Stimulated activated naive CD8-positive, alpha-beta T cell treated with anti-CD3 and anti-CD28 coated beads, Interleukin-15, Interleukin-2, amounts not matched to agents 100 ng/mL and 50 ng/mL, for 24 hours (primary cell): ENCODE measurements around the gene BIRC5.
A peak's percentile ranks its signal among the peaks of the same experiment; 100 is the strongest.
"Not testable (repeated sequence)": the region's sequence is repeated elsewhere in the genome, so short reads cannot be mapped to it uniquely, and the experiment has no call there.

Source experiments
- H3K27ac Mint-ChIP-seq: one replicate; pipeline ENCODE4 v1.8.0; 2021; ENCODE audit warnings: mild to moderate bottlenecking, mixed read lengths
- H3K27me3 Mint-ChIP-seq: one replicate; pipeline ENCODE4 v1.8.0; 2021; ENCODE audit warnings: mixed read lengths
- H3K36me3 Mint-ChIP-seq: one replicate; pipeline ENCODE4 v1.8.0; 2021; ENCODE audit warnings: low read depth, mixed read lengths
- H3K4me1 Mint-ChIP-seq: one replicate; pipeline ENCODE4 v1.8.0; 2021; ENCODE audit warnings: low read depth, mixed read lengths
- H3K4me3 Mint-ChIP-seq: one replicate; pipeline ENCODE4 v1.8.0; 2021; ENCODE audit warnings: mild to moderate bottlenecking, mixed read lengths
- H3K9me3 Mint-ChIP-seq: one replicate; pipeline ENCODE4 v1.8.0; 2021; ENCODE audit warnings: mixed read lengths

Gene BIRC5

DNA sequence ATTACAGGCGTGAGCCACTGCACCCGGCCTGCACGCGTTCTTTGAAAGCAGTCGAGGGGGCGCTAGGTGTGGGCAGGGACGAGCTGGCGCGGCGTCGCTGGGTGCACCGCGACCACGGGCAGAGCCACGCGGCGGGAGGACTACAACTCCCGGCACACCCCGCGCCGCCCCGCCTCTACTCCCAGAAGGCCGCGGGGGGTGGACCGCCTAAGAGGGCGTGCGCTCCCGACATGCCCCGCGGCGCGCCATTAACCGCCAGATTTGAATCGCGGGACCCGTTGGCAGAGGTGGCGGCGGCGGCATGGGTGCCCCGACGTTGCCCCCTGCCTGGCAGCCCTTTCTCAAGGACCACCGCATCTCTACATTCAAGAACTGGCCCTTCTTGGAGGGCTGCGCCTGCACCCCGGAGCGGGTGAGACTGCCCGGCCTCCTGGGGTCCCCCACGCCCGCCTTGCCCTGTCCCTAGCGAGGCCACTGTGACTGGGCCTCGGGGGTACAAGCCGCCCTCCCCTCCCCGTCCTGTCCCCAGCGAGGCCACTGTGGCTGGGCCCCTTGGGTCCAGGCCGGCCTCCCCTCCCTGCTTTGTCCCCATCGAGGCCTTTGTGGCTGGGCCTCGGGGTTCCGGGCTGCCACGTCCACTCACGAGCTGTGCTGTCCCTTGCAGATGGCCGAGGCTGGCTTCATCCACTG lies at the start of gene BIRC5:
BIRC5 (plus strand) TSS at position 238 of the 690 bp plus-strand sequence; CDS start at position 302, 64 bp downstream.
- Mint-ChIP-seq H3K4me3 (peak within 1 kb of the TSS; percentile 94), H3K27me3 (no peaks in the 10 kb centered on the region), H3K4me1 (peaks cover 6% of the 10 kb centered on the region), H3K9me3 (no peaks in the 10 kb centered on the region), H3K36me3 (peaks cover 22% of the 10 kb centered on the region), H3K27ac (peak within 1 kb of the TSS; percentile 87)

DNA sequence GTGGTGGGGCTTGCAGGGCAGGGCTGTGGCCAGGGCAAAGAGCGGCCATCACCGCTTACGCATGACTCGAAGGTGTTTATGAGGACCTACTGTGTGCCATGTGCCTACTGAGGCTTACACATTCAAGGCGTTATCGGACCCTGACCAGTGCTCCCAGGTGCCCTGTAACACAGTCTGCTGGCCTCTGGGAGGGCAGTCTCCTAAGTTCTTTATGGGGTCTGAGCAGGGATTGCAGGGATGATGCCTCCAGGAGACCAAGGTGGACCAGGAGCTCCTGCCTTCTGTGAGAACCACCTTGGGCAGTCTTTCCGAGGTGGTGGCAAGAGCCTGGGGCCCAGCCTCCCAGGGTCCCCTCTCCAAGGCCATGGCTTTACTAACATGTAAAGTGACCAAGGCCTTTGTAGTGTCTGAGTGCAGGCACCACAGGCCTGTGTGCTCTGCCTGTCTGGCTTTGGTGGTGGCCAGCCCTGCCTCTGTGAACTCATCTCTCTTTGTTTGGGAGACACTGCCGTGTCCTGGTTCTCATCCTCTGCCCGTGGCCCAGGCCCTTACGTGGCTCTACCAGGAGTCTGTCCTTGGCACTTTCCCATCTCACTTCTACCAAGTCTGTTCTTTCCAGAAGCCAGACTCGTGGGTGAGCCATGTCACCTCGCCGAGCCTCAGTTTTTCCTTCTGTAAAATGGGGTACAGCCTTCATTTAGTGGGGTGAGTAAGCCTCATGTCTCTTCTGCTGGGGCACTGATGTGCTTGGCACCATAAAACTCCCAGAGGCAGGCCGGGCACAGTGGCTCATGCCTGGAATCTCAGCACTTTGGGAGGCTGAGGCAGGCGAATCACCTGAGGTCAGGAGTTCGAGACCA lies 49.1 kb upstream of the BIRC5 start:
- H3K9me3 Mint-ChIP-seq: no peaks in the 10 kb centered on the region
- no peaks in the 10 kb centered on the region for H3K36me3 Mint-ChIP-seq
- peaks cover 15% of the 10 kb centered on the region for H3K4me1 Mint-ChIP-seq
- no peak overlapping the region for H3K27ac Mint-ChIP-seq
- H3K27me3 Mint-ChIP-seq: no peaks in the 10 kb centered on the region
- no peak overlapping the region for H3K4me3 Mint-ChIP-seq

DNA sequence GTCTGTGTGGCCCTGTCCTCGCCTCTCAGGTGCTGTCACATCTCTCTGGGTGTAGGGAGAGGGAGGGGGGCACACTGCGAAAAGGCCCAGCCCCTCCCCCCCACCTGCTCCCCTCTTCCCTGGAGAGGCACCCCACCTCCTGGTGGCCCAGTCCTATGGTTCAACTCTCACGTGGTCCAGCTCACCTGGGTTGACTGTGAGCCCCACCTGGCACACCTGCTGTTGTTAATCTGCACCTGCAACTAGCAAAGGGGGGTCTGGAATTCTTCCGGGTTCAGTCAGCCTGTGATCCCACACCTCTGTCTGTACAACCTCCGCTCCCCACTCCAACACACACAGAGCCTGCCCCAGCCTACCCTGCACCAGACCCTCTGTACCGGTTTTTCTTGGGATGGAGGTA lies 47.6 kb upstream of the BIRC5 start:
- Mint-ChIP-seq H3K9me3 (no peaks in the 10 kb centered on the region), H3K27ac (no peak overlapping the region), H3K4me1 (peaks cover 21% of the 10 kb centered on the region), H3K4me3 (no peak overlapping the region), H3K27me3 (no peaks in the 10 kb centered on the region), H3K36me3 (peaks cover 8% of the 10 kb centered on the region)

DNA sequence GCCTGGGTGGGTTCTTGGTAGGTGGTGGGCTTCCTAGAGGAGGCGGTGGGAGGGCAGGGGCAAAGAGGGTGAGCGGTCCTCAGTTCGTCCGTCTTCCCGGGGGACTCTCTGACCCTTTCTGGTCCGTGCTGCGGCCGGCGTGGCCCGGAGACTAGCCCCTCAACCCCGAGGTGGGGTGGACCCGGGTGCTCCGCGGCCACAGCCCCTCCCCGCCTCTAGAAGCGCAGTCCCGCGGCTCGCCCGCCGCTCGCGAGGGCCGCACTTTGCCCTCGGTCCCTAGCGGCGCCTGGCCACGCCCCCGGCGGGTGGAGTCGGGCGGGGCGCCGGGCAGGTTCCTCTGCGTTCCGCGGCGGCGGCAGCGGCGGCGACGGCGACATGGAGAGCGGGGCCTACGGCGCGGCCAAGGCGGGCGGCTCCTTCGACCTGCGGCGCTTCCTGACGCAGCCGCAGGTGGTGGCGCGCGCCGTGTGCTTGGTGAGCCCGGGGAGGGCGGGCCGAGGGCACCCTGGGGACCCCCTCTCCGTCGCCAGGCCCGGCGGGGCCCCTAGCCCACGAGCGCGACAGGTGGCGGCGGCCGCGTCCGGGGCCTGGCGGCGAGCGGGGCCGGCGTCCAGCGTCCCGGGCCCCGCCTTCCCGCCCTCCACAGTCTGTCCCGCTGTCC lies 45.7 kb upstream of the BIRC5 start, which contains the start of gene SYNGR2:
SYNGR2 (plus strand) TSS at position 340 of the 661 bp plus-strand sequence; CDS start at position 376, 36 bp downstream.
- Mint-ChIP-seq H3K4me1 (peaks cover 40% of the 10 kb centered on the region), H3K9me3 (no peaks in the 10 kb centered on the region), H3K4me3 (peak within 1 kb of the TSS; percentile 78), H3K36me3 (peaks cover 26% of the 10 kb centered on the region), H3K27me3 (no peaks in the 10 kb centered on the region), H3K27ac (peak within 1 kb of the TSS; percentile 65)

DNA sequence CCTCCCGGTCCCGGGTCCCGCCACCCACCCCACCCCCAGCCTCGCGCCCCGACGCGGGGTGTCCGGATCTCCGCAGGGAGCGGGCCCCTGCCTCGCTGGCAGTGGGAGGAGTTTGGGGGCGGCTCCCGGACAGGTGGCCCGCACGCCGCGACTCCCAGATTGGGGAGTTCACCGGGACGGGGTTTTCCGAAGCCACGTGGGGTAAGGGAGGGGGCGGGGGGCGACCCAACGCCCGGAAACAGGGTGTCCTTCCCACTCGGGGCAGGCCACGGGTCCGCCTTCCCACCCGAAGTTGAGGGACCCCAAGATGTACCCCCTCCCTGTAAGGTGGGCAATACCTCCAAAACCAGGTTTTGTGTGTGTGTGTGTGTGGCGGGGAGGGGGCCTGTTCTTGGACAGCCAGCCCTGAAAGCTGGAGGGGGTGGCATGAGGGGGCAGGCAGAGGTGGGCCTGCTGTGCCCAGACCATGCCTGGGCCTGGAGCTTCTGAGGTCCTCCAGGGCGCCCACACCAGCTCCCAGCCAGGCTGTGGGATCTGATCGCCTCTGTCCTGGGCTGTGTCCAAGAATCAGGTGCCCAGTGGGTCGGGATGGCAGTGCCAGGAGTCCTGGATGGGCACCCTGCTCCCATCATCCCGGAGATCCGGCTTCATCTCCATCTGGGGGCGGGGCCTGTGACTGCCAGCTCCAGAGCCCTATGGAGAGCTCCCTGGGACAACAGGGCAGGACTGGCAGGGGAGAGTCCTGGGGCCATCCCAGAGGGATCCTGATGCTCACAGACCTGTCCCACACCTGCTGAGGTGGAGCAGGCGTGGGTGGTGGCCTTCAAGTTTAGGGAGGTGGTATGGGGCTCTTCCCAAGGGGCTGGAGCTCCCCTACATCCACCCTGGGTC lies 44.9 kb upstream of the BIRC5 start:
- Mint-ChIP-seq H3K4me1 (peaks cover 48% of the 10 kb centered on the region), H3K36me3 (peaks cover 34% of the 10 kb centered on the region)

DNA sequence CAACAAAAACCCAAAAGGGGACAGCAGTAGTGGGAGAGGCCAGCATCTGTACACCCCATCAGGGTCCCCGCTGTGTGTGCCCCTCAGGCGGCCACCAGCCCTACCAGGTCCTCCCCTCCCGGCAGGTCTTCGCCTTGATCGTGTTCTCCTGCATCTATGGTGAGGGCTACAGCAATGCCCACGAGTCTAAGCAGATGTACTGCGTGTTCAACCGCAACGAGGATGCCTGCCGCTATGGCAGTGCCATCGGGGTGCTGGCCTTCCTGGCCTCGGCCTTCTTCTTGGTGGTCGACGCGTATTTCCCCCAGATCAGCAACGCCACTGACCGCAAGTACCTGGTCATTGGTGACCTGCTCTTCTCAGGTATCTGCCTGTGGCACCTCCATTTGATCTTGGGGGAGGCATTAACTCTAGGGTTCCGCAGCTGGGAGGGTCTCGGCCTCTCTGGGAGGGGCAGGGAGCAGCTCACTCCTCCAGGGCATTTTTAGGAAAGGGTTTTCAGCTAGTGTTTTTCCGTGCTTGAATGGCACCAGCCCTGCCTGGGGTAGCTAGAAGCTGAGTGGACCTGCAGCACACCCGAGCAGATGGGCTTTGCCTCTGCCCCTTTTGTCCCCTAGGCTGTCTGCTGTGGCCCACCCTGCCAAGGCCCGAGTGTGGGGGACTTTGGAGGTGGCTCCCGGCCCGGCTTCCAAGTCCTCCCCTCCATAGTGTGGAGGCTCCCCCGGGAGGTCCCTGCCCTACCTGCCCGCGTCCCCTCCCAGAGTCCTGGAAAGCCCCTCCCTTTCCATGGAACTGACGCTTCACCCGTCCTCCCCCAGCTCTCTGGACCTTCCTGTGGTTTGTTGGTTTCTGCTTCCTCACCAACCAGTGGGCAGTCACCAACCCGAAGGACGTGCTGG lies 43.1 kb upstream of the BIRC5 start:
- Mint-ChIP-seq H3K36me3 (peaks cover 41% of the 10 kb centered on the region), H3K27me3 (no peaks in the 10 kb centered on the region), H3K4me1 (peaks cover 52% of the 10 kb centered on the region), H3K4me3 (peak overlapping the region; percentile 78), H3K27ac (peak overlapping the region; percentile 68), H3K9me3 (no peaks in the 10 kb centered on the region)

More for the DNA sequence above, 44.9 kb upstream of the BIRC5 start:
- H3K27ac Mint-ChIP-seq: peak overlapping the region; percentile 65
- H3K27me3 Mint-ChIP-seq: no peaks in the 10 kb centered on the region
- peak overlapping the region; percentile 78 for H3K4me3 Mint-ChIP-seq
- no peaks in the 10 kb centered on the region for H3K9me3 Mint-ChIP-seq

DNA sequence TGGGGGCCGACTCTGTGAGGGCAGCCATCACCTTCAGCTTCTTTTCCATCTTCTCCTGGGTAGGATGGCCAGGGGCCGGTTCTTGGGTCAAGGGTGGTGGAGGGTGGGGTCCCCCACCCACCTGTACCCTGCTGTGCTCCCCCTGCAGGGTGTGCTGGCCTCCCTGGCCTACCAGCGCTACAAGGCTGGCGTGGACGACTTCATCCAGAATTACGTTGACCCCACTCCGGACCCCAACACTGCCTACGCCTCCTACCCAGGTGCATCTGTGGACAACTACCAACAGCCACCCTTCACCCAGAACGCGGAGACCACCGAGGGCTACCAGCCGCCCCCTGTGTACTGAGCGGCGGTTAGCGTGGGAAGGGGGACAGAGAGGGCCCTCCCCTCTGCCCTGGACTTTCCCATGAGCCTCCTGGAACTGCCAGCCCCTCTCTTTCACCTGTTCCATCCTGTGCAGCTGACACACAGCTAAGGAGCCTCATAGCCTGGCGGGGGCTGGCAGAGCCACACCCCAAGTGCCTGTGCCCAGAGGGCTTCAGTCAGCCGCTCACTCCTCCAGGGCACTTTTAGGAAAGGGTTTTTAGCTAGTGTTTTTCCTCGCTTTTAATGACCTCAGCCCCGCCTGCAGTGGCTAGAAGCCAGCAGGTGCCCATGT lies 42.3 kb upstream of the BIRC5 start:
- peaks cover 41% of the 10 kb centered on the region for H3K36me3 Mint-ChIP-seq
- peak overlapping the region; percentile 57 for H3K4me3 Mint-ChIP-seq
- H3K27me3 Mint-ChIP-seq, H3K9me3 Mint-ChIP-seq: not testable (repeated sequence)
- H3K27ac Mint-ChIP-seq: peak overlapping the region; percentile 36
- H3K4me1 Mint-ChIP-seq: peaks cover 59% of the 10 kb centered on the region

DNA sequence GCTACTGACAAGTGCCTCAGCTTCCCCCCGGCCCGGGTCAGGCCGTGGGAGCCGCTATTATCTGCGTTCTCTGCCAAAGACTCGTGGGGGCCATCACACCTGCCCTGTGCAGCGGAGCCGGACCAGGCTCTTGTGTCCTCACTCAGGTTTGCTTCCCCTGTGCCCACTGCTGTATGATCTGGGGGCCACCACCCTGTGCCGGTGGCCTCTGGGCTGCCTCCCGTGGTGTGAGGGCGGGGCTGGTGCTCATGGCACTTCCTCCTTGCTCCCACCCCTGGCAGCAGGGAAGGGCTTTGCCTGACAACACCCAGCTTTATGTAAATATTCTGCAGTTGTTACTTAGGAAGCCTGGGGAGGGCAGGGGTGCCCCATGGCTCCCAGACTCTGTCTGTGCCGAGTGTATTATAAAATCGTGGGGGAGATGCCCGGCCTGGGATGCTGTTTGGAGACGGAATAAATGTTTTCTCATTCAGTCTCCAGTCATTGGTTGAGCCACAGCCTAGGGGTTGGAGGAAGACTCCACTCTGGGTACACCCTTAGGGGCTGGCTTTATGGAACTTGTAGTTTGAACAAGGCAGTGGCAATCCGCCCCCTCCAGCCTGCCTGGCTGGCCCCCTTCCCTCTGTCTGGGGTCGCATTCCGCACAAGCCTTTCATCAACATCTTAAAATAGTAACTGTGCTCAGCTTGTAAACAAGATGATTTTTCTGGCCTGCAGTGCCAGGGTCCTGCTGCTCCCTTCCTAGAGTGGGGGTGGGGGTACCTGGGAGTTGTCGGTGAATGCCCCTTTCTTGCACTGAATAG lies 41.6 kb upstream of the BIRC5 start:
- Mint-ChIP-seq H3K4me1 (peaks cover 65% of the 10 kb centered on the region), H3K27ac (peak overlapping the region; percentile 70), H3K27me3 (no peaks in the 10 kb centered on the region), H3K4me3 (peak overlapping the region; percentile 57), H3K9me3 (no peaks in the 10 kb centered on the region), H3K36me3 (peaks cover 45% of the 10 kb centered on the region)

DNA sequence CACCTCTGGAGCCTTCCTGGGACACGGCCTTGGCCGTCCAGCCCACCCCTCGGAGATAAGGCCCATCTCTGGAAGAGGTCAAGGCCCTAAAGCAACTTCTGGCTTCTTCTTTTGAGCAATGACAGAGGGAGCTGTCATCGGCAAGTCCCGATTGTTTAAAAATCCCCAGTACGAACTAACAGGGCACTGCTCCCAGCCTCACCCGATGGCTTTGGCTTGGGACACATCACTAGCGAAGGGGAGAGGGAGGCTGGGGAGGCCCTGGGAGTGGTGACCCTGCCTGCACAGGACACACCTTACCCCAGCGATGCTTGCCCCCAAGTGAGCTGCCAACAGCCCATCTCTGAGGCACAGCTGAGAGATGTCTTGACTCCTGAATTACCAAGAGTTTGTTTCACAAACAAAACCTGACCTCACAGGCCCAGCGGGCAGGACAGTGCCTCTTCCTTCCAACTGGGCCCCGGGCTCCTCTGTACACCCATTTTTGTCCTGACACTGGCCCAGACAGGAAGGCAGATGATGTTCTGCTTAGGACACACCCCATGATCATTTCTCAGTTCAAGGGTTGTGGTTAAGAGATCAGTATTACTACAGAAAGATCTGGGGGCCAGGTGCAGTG lies 40.8 kb upstream of the BIRC5 start:
- Mint-ChIP-seq H3K36me3 (peaks cover 45% of the 10 kb centered on the region), H3K4me3 (peak overlapping the region; percentile 57), H3K4me1 (peaks cover 62% of the 10 kb centered on the region), H3K9me3 (no peaks in the 10 kb centered on the region), H3K27ac (peak overlapping the region; percentile 70), H3K27me3 (no peaks in the 10 kb centered on the region)

DNA sequence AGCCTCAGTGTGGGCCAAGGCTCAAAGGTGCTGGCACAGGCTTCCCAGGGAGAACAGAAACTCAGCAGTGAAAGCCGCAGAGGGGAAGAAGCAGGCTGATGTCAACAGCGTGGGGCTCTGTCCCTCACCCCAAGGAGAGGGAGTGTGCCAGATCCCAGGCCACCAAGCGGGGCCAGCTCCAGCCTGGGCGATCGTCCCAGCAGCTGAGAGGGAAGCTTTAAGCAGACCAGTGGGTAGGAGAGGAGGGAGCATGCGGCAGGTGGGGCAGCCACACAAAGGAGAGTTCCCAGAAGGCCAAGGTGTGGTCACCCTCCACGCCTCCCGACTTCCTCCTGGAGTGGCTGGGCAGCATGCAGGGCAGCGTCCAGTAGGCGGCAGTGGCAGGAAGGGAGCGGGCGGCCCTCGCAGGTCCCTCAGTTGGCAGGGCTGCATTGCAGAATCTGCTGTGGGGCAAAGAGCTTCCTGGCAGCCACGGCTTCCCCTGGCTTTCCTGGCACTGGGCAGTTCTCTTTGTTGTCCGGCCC lies 39.6 kb upstream of the BIRC5 start:
- Mint-ChIP-seq H3K4me3 (no peak overlapping the region), H3K27ac (peak overlapping the region; percentile 31)

DNA sequence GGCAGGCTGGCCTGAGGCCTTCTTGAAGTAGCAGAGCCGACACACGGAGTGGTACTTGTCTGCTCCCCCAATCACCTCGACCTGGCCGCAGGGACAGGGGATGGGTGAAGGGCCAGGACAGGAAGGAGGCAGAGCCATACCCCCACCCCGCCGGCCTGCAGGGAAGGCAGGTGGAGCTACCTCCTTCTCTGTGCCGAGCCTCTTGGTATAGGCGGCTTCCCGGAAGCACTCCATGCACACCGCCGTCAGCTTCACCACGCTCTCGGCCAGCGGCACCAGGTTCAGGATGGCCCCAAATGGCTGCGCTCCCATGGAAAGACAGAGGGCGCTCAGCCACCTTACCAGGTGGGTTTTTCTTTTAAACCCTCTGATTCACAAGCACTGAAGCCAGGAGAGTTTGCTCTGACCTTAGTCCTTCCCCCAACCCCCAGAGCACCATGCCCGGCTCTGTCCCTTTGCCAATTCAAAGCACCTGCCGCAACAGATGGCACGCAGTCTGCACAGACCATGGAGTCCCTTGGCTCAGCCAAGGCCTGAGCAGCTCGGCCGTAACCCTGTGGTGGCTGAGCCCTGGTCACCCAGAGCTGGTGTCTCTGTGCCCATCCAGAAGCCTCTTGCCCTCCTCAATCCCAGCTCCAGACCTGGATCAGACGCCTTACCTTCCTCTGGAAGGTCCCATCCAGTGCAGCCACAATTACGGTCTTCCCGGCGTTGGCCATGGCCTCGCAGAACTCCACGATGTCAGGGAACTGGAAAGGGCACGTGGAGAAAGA lies 39.0 kb upstream of the BIRC5 start:
- peaks cover 60% of the 10 kb centered on the region for H3K36me3 Mint-ChIP-seq
- no peaks in the 10 kb centered on the region for H3K27me3 Mint-ChIP-seq
- H3K4me3 Mint-ChIP-seq: no peak overlapping the region
- peak overlapping the region; percentile 31 for H3K27ac Mint-ChIP-seq
- H3K9me3 Mint-ChIP-seq: no peaks in the 10 kb centered on the region
- peaks cover 67% of the 10 kb centered on the region for H3K4me1 Mint-ChIP-seq

More for the DNA sequence above, 39.6 kb upstream of the BIRC5 start:
- Mint-ChIP-seq H3K4me1 (peaks cover 65% of the 10 kb centered on the region), H3K36me3 (peaks cover 56% of the 10 kb centered on the region), H3K27me3 (no peaks in the 10 kb centered on the region), H3K9me3 (no peaks in the 10 kb centered on the region)
